Measurements from ENCODE around the gene SMCHD1. TPM values are rescaled to one million over a fixed set of nuclear protein-coding genes. Genes with fewer than 3 reads are reported as not detected.

The SMCHD1 gene
- total RNA-seq, 1 experiment from 2014 or later, result 33.0 TPM

DNA sequence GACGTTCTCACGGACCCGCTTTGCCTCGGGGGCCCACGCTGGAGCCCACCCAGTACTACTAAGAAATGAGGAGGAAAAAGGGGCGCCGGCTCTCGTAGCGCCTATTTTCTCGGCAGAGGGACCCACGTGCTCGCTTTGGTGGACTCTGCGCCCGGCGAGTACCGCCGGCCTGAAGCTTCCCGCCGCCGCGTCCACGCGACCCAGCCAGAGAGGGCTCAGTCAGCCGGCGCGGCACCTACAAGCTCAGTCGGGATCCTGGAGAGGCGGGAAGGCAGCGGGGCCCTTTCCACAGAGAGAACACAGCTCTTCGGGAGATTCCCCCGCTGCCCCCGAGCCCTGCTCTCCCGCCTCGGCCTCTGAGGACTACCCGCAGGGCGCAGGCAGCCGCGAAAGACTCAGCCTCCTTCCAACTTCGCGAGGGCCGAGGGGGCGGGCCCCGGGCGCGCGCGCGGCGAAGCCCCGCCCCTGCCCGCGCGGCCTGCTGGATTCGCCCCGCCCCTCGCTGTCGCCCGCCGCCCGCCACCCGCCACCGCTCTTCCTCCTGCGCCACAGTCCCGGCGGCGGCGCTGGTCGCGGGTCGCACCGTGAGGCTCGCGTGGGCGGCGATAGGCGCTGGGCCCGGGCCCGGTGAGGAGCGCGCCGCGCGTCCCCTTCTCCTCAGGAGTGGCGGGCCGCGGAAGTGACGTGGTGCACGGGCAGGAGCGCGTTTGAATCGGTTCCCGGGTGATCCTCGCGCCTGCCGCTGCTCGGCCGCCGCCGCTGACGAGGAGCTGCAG, at the start of gene SMCHD1 (continued):
- TF ChIP-seq, protein P1, sequence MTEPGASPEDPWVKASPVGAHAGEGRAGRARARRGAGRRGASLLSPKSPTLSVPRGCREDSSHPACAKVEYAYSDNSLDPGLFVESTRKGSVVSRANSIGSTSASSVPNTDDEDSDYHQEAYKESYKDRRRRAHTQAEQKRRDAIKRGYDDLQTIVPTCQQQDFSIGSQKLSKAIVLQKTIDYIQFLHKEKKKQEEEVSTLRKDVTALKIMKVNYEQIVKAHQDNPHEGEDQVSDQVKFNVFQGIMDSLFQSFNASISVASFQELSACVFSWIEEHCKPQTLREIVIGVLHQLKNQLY (CRISPR knock-in tag; IDR thresholded peaks at IDR 0.05), result 0 out of 2 replicates have a peak, but pooled peaks have one; percentile 37

DNA sequence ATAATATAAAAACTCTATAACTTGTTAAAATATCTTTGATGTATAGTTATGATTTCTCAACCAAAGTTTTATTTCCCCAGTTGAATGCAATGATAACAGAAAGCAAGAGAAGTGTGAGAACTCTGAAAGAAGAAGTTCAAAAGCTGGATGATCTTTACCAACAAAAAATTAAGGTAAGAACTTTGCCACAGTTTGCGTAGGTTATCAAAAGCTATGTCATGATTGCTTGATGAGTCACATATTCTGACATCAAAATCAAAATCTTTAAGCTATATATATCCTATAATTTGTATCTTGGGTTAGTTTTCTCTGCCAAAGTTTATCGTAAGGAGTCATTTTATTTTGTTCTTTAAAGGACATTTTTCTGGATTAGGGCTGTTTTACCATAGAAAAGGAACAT, 49.2 kb upstream of the SMCHD1 start:
- Mint-ChIP-seq H3K4me1 (no peaks in the 10 kb centered on the region), H3K9me3 (no peaks in the 10 kb centered on the region), H3K4me3 (no peak overlapping the region), H3K27me3 (ENCODE audit: low read depth) (no peaks in the 10 kb centered on the region), H3K27ac (no peak overlapping the region), H3K36me3 (peaks cover 41% of the 10 kb centered on the region)
- no peak for DNase-seq (ENCODE audit: low spot score)
- ChIA-PET POLR2A (no interaction called here), CTCF (no interaction called here)
- no peak for ATAC-seq
- TF ChIP-seq ZNF263 (CRISPR knock-in tag; IDR thresholded peaks at IDR 0.05; ENCODE audit: low read depth) (no peak), ZNF121 (CRISPR knock-in tag; IDR thresholded peaks at IDR 0.05) (no peak), ETV6 (CRISPR knock-in tag; IDR thresholded peaks at IDR 0.05) (no peak)
- TF ChIP-seq, protein P2, sequence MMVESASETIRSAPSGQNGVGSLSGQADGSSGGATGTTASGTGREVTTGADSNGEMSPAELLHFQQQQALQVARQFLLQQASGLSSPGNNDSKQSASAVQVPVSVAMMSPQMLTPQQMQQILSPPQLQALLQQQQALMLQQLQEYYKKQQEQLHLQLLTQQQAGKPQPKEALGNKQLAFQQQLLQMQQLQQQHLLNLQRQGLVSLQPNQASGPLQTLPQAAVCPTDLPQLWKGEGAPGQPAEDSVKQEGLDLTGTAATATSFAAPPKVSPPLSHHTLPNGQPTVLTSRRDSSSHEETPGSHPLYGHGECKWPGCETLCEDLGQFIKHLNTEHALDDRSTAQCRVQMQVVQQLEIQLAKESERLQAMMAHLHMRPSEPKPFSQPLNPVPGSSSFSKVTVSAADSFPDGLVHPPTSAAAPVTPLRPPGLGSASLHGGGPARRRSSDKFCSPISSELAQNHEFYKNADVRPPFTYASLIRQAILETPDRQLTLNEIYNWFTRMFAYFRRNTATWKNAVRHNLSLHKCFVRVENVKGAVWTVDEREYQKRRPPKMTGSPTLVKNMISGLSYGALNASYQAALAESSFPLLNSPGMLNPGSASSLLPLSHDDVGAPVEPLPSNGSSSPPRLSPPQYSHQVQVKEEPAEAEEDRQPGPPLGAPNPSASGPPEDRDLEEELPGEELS (CRISPR knock-in tag; IDR thresholded peaks at IDR 0.05), result no peak
- TF ChIP-seq, protein P3, sequence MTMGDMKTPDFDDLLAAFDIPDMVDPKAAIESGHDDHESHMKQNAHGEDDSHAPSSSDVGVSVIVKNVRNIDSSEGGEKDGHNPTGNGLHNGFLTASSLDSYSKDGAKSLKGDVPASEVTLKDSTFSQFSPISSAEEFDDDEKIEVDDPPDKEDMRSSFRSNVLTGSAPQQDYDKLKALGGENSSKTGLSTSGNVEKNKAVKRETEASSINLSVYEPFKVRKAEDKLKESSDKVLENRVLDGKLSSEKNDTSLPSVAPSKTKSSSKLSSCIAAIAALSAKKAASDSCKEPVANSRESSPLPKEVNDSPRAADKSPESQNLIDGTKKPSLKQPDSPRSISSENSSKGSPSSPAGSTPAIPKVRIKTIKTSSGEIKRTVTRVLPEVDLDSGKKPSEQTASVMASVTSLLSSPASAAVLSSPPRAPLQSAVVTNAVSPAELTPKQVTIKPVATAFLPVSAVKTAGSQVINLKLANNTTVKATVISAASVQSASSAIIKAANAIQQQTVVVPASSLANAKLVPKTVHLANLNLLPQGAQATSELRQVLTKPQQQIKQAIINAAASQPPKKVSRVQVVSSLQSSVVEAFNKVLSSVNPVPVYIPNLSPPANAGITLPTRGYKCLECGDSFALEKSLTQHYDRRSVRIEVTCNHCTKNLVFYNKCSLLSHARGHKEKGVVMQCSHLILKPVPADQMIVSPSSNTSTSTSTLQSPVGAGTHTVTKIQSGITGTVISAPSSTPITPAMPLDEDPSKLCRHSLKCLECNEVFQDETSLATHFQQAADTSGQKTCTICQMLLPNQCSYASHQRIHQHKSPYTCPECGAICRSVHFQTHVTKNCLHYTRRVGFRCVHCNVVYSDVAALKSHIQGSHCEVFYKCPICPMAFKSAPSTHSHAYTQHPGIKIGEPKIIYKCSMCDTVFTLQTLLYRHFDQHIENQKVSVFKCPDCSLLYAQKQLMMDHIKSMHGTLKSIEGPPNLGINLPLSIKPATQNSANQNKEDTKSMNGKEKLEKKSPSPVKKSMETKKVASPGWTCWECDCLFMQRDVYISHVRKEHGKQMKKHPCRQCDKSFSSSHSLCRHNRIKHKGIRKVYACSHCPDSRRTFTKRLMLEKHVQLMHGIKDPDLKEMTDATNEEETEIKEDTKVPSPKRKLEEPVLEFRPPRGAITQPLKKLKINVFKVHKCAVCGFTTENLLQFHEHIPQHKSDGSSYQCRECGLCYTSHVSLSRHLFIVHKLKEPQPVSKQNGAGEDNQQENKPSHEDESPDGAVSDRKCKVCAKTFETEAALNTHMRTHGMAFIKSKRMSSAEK (CRISPR knock-in tag; IDR thresholded peaks at IDR 0.05; ENCODE audit: borderline replicate concordance), result no peak

DNA sequence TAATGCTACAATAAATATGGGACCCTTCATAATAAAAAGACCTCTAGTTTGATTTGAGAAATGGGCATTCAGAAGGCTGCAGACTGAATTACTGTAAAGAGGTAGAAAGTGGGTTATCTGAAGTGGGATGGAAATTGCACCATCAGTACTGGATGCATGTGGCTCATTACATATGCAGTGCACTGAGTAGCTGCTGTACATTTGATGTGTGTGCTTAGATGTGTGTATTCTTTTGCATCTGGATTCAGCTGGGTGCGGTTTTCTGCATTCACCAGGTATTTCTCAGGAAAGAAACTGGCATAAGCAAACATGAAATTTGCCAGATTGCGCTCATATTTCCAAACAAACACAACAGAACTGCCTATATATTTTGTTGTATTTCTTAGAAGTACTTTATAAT, 45.9 kb upstream of the SMCHD1 start:
- TF ChIP-seq NFYB (CRISPR knock-in tag; conservative IDR thresholded peaks at IDR 0.05; ENCODE audit: low read depth) (no peak), SOX15 (CRISPR knock-in tag; IDR thresholded peaks at IDR 0.05) (no peak)
- TF ChIP-seq, protein P4, sequence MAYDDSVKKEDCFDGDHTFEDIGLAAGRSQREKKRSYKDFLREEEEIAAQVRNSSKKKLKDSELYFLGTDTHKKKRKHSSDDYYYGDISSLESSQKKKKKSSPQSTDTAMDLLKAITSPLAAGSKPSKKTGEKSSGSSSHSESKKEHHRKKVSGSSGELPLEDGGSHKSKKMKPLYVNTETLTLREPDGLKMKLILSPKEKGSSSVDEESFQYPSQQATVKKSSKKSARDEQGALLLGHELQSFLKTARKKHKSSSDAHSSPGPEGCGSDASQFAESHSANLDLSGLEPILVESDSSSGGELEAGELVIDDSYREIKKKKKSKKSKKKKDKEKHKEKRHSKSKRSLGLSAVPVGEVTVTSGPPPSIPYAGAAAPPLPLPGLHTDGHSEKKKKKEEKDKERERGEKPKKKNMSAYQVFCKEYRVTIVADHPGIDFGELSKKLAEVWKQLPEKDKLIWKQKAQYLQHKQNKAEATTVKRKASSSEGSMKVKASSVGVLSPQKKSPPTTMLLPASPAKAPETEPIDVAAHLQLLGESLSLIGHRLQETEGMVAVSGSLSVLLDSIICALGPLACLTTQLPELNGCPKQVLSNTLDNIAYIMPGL (CRISPR knock-in tag; IDR thresholded peaks at IDR 0.05), result no peak
- TF ChIP-seq, protein P5, sequence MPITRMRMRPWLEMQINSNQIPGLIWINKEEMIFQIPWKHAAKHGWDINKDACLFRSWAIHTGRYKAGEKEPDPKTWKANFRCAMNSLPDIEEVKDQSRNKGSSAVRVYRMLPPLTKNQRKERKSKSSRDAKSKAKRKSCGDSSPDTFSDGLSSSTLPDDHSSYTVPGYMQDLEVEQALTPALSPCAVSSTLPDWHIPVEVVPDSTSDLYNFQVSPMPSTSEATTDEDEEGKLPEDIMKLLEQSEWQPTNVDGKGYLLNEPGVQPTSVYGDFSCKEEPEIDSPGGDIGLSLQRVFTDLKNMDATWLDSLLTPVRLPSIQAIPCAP (CRISPR knock-in tag; IDR thresholded peaks at IDR 0.05), result no peak
- Mint-ChIP-seq H3K4me1 (no peaks in the 10 kb centered on the region), H3K9me3 (no peaks in the 10 kb centered on the region), H3K27me3 (ENCODE audit: low read depth) (no peaks in the 10 kb centered on the region), H3K36me3 (peaks cover 53% of the 10 kb centered on the region), H3K27ac (no peak overlapping the region), H3K4me3 (no peak overlapping the region)
- ChIA-PET CTCF (no interaction called here), POLR2A (no interaction called here)
- ATAC-seq (no peak), DNase-seq (ENCODE audit: low spot score) (no peak)
